Upper lobe of left lung (tissue), 4 donors: ENCODE data around the gene TAPBP.

Experiments used
- CTCF ChIP-seq, 6 experiments: fragments of 450-650 bp in 4 of 6; fragments of 200-600 bp in 2 of 6; sonication (generic) in 2 of 6; IDR thresholded peaks; one replicate each; pipeline ENCODE4 v1.5.1; 2016 to 2019; ENCODE audit warnings: antibody characterized with exemption in 6 of 6
- EP300 ChIP-seq, 4 donors: sonication (generic); formaldehyde crosslinking; IDR thresholded peaks; one replicate each; pipeline ENCODE4 v1.5.1; 2017; ENCODE audit warnings: antibody characterized with exemption in 4 of 4, control low read depth in 2 of 4
- POLR2A ChIP-seq, 4 donors: fragments of 450-650 bp; IDR thresholded peaks; one replicate each; pipeline ENCODE4 v1.5.1; 2016 to 2017; ENCODE audit warnings: antibody characterized with exemption in 4 of 4, mild to moderate bottlenecking in 2 of 4

- TF ChIP-seq EP300 (IDR thresholded peaks at IDR 0.05), result no peak
- TF ChIP-seq CTCF (IDR thresholded peaks at IDR 0.05), result no peak
- TF ChIP-seq POLR2A (IDR thresholded peaks at IDR 0.05), result no peak
Measured at GRCh38 chr6:33252759-33253158, 61.1 kb downstream of the TAPBP start.
